GM19193 (cell line): ENCODE results near the gene HOXA10.

ENCODE experiments used
- POLR2A ChIP-seq: IDR thresholded peaks from 4 replicates; pipeline ENCODE4 v1.6.1; 2011; ENCODE audit not compliant: insufficient read depth, insufficient read length; ENCODE audit errors: extremely low read depth

Gene HOXA10

GRCh38 chr7:27198138-27198841 lies 24.2 kb upstream of the HOXA10 start:
- no peak for TF ChIP-seq POLR2A

DNA sequence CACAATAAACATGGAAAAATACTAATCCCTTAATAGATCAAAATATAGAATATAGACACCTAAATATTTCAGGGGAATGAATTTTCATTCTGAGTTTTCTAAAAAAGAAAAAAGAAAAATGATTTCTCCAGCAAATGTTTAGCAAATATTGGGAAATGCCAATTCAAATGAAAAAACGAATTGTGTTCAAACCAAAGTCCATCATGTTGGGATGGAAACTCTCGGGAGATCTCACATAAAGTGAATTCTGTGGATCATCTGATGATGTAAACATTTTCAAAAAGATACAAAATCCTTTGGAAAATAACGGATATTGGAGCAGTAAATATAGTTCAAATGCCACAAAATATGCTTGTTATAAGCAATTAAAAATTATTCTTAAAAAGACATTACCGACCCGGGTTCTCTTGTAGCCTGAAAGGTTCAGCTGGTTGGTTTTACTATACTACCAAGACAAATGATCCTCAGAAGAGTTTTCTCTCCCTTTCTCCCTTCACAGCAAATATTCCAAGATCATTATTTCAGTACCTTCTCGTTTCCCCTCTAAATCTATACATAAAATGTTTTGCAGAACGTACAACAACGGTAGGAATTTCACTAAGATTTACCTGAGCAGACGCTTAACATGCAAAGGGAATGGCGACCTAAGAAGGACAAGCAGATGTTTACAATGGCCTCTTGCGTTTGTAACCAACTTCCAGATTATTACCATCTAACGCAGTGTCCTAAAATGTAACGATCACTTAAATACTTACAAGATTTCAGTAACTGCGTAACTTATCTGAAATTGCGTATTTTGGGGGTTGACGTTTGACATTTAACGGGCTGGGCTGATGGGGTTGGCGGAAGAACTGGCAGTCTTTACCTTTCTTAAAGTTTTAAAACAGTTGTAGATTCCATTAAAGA lies 23.3 kb upstream of the HOXA10 start:
- no peak for TF ChIP-seq POLR2A

DNA sequence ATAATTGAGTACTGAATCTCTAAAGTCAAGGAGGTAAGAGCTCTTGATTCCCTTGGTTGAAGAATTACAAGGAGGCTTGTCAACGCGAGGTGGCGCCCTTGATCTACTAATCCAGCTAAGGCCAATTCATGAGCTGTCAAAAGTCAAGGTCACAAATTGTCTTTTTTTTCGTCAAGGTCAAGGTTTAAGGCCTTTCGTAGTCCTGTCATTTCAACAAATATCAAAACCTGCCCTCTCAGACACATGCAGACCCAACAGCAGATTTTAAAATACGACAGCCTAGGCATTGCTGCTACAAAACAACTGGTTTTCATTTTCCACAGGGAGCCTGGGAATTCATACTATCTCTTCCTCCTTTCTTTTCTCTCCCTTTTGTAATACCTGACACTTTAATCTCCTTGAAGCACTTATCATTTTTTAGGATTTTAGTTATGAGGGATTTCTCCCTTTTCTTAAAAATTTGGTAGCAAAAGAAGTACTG lies 22.2 kb upstream of the HOXA10 start:
- TF ChIP-seq POLR2A, result no peak

GRCh38 chr7:27194686-27195379 lies 20.7 kb upstream of the HOXA10 start:
- TF ChIP-seq POLR2A, result no peak

GRCh38 chr7:27194002-27194352 lies 19.9 kb upstream of the HOXA10 start:
- TF ChIP-seq POLR2A, result no peak

- TF ChIP-seq POLR2A, result no peak
These were observed 19.3 kb upstream of the HOXA10 start for GRCh38 chr7:27193335-27194001.

DNA sequence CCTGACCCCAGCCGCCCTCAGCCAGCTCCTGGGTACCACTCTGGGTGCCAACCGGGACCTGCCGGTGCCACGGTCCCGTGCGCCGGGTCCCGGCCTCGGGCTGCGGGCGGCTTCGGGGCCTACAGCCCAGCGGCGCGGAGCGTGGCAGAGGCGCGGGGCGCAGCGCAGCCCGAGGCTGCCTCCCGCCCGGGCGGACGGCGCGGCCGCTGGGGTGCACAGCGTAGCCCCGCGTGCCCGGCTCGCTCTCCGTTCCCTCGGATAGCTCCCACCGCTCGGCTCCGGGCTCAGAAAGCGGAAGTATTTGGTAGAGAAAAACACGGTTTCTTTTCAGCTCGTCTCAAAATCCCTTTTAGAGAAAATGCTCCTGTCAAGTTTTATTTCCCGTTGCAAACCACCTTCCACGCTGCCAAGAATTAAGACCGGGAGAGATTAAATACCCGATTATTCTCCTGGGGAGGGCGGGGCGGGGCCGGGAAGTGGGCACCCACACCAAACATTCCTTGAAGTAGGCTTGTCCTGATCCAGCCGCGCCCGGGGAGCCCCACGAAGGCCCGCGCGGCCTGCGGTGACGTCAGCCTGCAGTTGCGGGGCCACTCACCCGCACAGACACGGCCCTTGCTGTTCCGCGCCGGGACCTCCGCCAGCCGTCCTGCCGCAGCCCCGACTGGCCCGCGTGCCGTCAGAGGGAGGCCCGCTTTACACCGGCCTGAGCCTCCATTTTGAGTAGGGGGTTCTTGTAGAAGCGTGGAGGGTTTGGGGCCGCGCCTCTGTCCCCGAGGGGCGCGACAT lies 18.6 kb upstream of the HOXA10 start:
- TF ChIP-seq POLR2A, result no peak

GRCh38 chr7:27191833-27192545 lies 17.9 kb upstream of the HOXA10 start:
- no peak for TF ChIP-seq POLR2A

DNA sequence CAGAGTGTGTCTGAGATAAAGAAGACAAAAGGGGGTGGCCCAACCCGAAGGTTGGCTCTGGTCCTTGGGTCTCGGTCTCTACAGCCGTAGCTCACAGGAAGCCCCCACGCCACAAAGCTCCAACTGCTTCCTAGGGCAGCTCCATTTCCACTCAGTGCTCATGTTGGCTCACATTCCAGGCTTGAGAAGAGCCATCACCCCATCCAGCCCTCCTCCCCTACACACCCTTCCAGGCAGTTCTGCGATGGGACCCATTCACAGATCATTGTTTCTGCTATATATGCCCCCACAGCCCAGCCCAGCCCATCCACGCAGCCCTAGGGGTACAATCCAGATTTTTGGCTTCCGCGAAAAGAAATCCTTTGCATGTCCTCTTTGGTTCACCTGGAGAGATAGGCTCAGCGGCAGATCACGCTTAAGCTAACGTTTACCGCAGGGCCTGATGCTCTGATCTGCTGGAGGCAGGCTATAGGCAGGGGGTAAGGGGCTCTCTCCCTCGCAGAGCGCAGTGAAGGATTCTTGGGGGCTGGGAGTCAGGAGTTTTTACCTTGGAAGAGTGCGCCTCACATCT lies 17.1 kb upstream of the HOXA10 start:
- no peak for TF ChIP-seq POLR2A

GRCh38 chr7:27189997-27190748 lies 16.1 kb upstream of the HOXA10 start:
- TF ChIP-seq POLR2A, result no peak

- TF ChIP-seq POLR2A, result no peak
These were observed 15.3 kb upstream of the HOXA10 start for GRCh38 chr7:27189295-27189996.

- TF ChIP-seq POLR2A, result no peak
These were observed 14.5 kb upstream of the HOXA10 start for GRCh38 chr7:27188386-27189294.
